Osteocyte (in vitro differentiated cells): ENCODE results near the gene BCAS4. TPM values are rescaled to one million over a fixed set of nuclear protein-coding genes. Genes with fewer than 3 reads are reported as not detected.

Experiments
- DNase-seq: peaks from one replicate; pipeline ENCODE4 v3.0.0; 2021; ENCODE audit warnings: mixed read lengths; ENCODE audit not compliant: unreplicated experiment; ENCODE audit errors: extremely low spot score
- H3K27ac Mint-ChIP-seq: one replicate; pipeline ENCODE4 v1.8.0; 2021; ENCODE audit warnings: mild to moderate bottlenecking, mixed read lengths; ENCODE audit not compliant: unreplicated experiment
- H3K27me3 Mint-ChIP-seq: one replicate; pipeline ENCODE4 v1.8.0; 2021; ENCODE audit warnings: mixed read lengths; ENCODE audit not compliant: unreplicated experiment
- H3K36me3 Mint-ChIP-seq: one replicate; pipeline ENCODE4 v1.8.0; 2021; ENCODE audit warnings: mixed read lengths; ENCODE audit not compliant: unreplicated experiment
- H3K4me1 Mint-ChIP-seq: one replicate; pipeline ENCODE4 v1.8.0; 2021; ENCODE audit warnings: mixed read lengths; ENCODE audit not compliant: unreplicated experiment
- H3K4me3 Mint-ChIP-seq: one replicate; pipeline ENCODE4 v1.8.0; 2021; ENCODE audit warnings: mild to moderate bottlenecking, moderate library complexity, mixed read lengths; ENCODE audit not compliant: unreplicated experiment
- H3K9me3 Mint-ChIP-seq: one replicate; pipeline ENCODE4 v1.8.0; 2021; ENCODE audit warnings: mixed read lengths; ENCODE audit not compliant: unreplicated experiment
- CTCF ChIP-seq: fragments of 200-600 bp; sonication (generic); IDR thresholded peaks from 2 replicates; pipeline ENCODE4 v1.5.0; 2021; ENCODE audit warnings: antibody characterized with exemption, mild to moderate bottlenecking, moderate library complexity
- total RNA-seq: library from RNA; stranded (reverse); gene quantifications from 2 replicates; pipeline ENCODE4 v1.2.1, GENCODE V29; 2021

Gene BCAS4
- total RNA-seq, 1 donor from 2014 or later: 4.2 TPM

- Mint-ChIP-seq H3K36me3 (no peaks in the 10 kb centered on the region), H3K27me3 (no peaks in the 10 kb centered on the region), H3K27ac (no peak overlapping the region)
Observed at GRCh38 chr20:50831622-50832021, 36.8 kb downstream of the BCAS4 start.

GRCh38 chr20:50834599-50835005 lies 39.7 kb downstream of the BCAS4 start:
- Mint-ChIP-seq H3K27me3 (no peaks in the 10 kb centered on the region), H3K4me1 (no peaks in the 10 kb centered on the region), H3K9me3 (no peaks in the 10 kb centered on the region), H3K27ac (no peak overlapping the region), H3K4me3 (no peak overlapping the region), H3K36me3 (no peaks in the 10 kb centered on the region)
- no peak for TF ChIP-seq CTCF
- DNase-seq: no peak

More at GRCh38 chr20:50831622-50832021, 36.8 kb downstream of the BCAS4 start:
- no peaks in the 10 kb centered on the region for H3K9me3 Mint-ChIP-seq
- no peak overlapping the region for H3K4me3 Mint-ChIP-seq
- TF ChIP-seq CTCF: no peak
- DNase-seq: no peak
- H3K4me1 Mint-ChIP-seq: no peaks in the 10 kb centered on the region

- Mint-ChIP-seq H3K4me1 (no peaks in the 10 kb centered on the region), H3K36me3 (no peaks in the 10 kb centered on the region), H3K4me3 (no peak overlapping the region), H3K27ac (no peak overlapping the region), H3K27me3 (no peaks in the 10 kb centered on the region), H3K9me3 (no peaks in the 10 kb centered on the region)
- TF ChIP-seq CTCF: no peak
- DNase-seq: no peak
Observed at GRCh38 chr20:50837532-50838321, 42.9 kb downstream of the BCAS4 start.

- Mint-ChIP-seq H3K27me3 (no peaks in the 10 kb centered on the region), H3K36me3 (no peaks in the 10 kb centered on the region), H3K27ac (no peak overlapping the region), H3K4me3 (no peak overlapping the region), H3K4me1 (no peaks in the 10 kb centered on the region), H3K9me3 (no peaks in the 10 kb centered on the region)
- no peak for TF ChIP-seq CTCF
- DNase-seq: no peak
Observed at GRCh38 chr20:50838322-50838625, 43.4 kb downstream of the BCAS4 start.

- Mint-ChIP-seq H3K36me3 (no peaks in the 10 kb centered on the region), H3K9me3 (no peaks in the 10 kb centered on the region), H3K4me1 (no peaks in the 10 kb centered on the region), H3K4me3 (no peak overlapping the region), H3K27me3 (no peaks in the 10 kb centered on the region), H3K27ac (no peak overlapping the region)
- no peak for TF ChIP-seq CTCF
- no peak for DNase-seq
Observed at GRCh38 chr20:50838707-50839385, 44.0 kb downstream of the BCAS4 start.
